GM18951 (cell line): ENCODE data around the gene GRAMD1B.
"Not testable (repeated sequence)": the region's sequence is repeated elsewhere in the genome, so short reads cannot be mapped to it uniquely, and the experiment has no call there.

ENCODE experiments used
- POLR2A ChIP-seq: IDR thresholded peaks from 4 replicates; pipeline ENCODE4 v1.6.1; 2011; ENCODE audit warnings: mild to moderate bottlenecking; ENCODE audit not compliant: insufficient read length, insufficient read depth; ENCODE audit errors: extremely low read depth
- in situ Hi-C: fragments of 300-500 bp; cut with MboI; formaldehyde crosslinking; loops from one replicate; pipeline ENCODE4 v1.12.0; 2022; ENCODE audit warnings: low sequenced_read_pairs, mixed read lengths, inconsistent platforms; ENCODE audit not compliant: unreplicated experiment

GRAMD1B gene

GRCh38 chr11:123504401-123504800 lies 74.3 kb downstream of the GRAMD1B start:
- in situ Hi-C loops, result no loop called here
- TF ChIP-seq POLR2A, result no peak

DNA sequence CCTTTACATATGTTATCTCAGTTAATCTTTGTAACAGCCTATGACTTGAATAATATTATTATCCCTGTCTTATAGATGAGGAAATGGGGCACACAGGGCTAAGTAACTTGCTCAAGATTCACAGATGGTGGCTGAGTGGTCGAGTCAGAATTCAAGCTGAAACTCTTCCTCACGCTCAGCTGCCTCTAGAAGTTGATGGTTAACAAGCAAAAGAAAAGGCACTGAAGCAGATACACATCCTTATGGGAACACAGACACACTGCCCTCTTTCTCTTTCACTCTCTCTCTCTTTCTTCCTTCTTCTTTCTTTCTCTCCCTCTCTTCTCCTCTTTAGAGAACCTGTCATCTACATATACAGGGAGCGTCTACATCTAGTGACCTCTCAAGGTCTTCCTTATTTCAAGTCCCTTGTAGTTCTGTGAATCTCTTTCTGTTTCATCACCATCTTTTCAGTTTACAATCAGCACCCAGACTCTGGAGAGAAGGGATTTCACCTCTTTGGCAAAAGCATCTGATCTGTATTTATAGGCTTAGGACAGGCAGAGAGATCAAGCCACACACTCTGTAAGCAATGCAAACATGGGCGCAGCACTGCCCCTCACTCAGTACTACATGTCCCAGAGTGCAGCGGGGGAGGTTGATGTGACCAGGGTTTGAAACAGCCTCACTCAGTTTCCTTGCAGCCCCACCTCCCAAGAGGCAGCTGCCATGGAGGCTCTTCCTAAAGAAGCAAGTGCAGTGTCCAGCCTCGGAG lies 75.7 kb downstream of the GRAMD1B start:
- no peak for TF ChIP-seq POLR2A
- in situ Hi-C loops, result no loop called here

- no peak for TF ChIP-seq POLR2A
- in situ Hi-C loops, result no loop called here
Observed at GRCh38 chr11:123507043-123507442, 77.0 kb downstream of the GRAMD1B start.

GRCh38 chr11:123509737-123510578 lies 79.9 kb downstream of the GRAMD1B start:
- in situ Hi-C loops, result no loop called here
- TF ChIP-seq POLR2A, result no peak

DNA sequence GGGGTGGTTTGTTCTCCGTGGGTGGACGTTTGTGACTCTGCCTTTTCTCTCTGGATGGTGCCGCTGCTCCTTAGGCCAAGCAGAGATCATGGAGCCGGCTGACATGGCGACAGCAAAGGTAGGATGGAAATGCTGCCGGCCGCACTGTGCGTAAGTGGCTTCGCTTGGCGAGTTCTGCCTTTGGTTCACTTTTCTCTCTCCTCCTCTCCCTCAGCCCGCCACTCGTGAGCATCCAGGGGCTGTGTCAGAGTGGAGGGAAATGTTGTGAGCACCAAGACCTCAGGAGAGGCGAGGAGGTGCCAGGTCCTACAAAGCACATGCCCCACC lies 80.5 kb downstream of the GRAMD1B start:
- in situ Hi-C loops, result no loop called here
- no peak for TF ChIP-seq POLR2A

GRCh38 chr11:123511037-123511870 lies 81.2 kb downstream of the GRAMD1B start:
- in situ Hi-C loops, result no loop called here
- no peak for TF ChIP-seq POLR2A

DNA sequence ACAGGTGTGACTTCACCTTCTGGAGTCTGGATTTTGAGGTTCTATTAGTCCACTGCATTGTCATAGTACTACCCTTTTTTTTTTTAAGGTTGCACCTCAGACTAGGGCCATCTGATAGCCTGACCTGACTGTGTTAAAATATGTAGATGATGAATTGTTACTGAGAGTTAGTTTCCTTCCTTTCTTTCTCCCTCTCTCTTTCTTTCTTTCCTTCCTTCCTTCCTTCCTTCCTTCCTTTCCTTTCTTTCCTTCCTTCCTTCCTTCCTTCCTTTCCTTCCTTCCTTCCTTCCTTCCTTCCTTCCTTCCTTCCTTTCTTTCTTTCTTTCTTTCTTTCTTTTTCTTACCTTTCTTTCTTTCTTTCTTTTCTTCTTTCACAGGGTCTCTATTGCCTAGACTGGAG lies 83.2 kb downstream of the GRAMD1B start:
- in situ Hi-C loops, result not testable (repeated sequence)

- TF ChIP-seq POLR2A, result no peak
- in situ Hi-C loops, result no loop called here
Observed at GRCh38 chr11:123516238-123516637, 86.2 kb downstream of the GRAMD1B start.

GRCh38 chr11:123517559-123518364 lies 87.7 kb downstream of the GRAMD1B start:
- no peak for TF ChIP-seq POLR2A
- in situ Hi-C loops, result no loop called here

GRCh38 chr11:123518496-123519054 lies 88.5 kb downstream of the GRAMD1B start:
- in situ Hi-C loops, result no loop called here
- TF ChIP-seq POLR2A, result no peak

GRCh38 chr11:123519055-123519796 lies 89.2 kb downstream of the GRAMD1B start:
- in situ Hi-C loops, result no loop called here
- no peak for TF ChIP-seq POLR2A

DNA sequence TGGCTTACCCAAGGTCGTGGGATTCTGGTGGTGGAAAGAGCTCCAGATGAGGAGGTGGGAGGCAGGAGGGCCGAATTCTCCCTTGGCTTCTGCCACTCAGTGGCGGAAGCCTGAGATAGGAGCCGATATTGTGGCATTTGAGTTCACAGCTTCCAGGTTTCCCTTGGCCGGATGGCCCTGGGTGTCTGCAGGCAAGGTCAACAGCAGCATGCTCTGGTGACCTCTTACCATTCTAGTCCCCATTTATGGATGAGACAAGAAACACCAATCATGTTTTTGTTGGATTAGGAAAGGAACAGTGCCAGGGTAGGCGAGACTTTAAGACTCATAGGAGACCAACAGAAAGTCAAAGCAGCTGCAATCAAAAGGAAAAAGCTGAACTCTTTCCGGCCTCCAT lies 89.7 kb downstream of the GRAMD1B start:
- TF ChIP-seq POLR2A, result no peak
- in situ Hi-C loops, result no loop called here

DNA sequence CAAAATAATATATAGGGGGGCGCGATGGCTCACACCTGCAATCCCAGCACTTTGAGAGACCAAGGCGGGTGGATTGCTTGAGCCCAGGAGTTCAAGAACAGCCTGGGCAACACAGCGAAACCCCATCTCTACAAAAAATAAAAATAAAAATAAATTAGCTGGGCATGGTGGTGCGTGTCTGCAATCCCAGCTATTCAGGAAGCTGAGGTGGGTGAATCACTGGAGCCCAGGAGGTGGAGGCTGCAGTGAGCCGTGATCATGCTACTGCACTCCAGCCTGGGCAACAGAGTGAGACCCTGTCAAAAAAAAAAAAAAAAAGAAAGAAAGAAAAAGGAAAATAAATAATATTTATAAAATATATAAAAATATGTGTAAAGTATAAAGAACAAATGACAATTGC lies 90.4 kb downstream of the GRAMD1B start:
- in situ Hi-C loops, result not testable (repeated sequence)
